GM19023 (cell line): Measurements from ENCODE around the gene CFAP99.
A peak's percentile ranks its signal among the peaks of the same experiment; 100 is the strongest.

Source experiments
- ATAC-seq: cut with Tn5 transposase; IDR thresholded peaks from one replicate; pipeline ENCODE4 v1.9.1; 2021; ENCODE audit warnings: mild to moderate bottlenecking, moderate library complexity; ENCODE audit not compliant: unreplicated experiment

Gene CFAP99

GRCh38 chr4:2409381-2409783 lies 9.4 kb upstream of the CFAP99 start:
- ATAC-seq, result no peak

DNA sequence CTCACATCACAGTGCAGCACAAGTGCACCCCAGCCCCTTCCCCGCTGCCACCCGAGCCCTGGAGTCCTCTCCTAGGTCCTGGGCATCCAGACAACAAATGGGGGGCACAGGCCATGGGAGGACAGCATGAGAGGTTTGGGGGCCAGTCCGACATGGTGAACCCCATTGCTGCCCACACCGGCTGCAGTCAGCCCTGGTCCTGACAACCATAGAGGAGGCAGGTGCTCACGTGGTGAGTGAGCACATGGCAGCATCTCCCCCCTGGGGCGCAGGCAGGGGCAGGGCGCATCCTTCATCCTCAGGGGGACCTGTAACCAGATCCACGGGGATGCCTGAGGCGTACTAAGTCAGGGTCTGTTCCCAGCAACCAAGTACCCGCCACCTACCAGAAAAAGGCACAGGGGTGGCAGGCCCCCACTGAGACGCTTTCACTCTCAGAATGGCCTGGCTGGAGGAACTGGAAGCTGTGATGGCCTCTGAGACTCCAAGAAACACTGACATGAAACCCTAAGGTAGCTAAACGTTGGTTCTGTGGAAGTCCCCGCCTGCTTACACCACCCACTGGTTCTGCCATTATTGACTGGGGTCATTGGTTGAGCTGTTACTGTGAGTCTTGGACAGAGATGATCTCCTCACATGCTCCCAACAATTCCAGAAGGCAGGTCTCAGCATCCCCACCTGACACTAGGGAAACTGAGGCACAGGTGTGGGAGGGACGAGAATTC lies 6.8 kb upstream of the CFAP99 start:
- ATAC-seq, result no peak

GRCh38 chr4:2412534-2412884 lies 6.2 kb upstream of the CFAP99 start:
- peak; percentile 44 for ATAC-seq

DNA sequence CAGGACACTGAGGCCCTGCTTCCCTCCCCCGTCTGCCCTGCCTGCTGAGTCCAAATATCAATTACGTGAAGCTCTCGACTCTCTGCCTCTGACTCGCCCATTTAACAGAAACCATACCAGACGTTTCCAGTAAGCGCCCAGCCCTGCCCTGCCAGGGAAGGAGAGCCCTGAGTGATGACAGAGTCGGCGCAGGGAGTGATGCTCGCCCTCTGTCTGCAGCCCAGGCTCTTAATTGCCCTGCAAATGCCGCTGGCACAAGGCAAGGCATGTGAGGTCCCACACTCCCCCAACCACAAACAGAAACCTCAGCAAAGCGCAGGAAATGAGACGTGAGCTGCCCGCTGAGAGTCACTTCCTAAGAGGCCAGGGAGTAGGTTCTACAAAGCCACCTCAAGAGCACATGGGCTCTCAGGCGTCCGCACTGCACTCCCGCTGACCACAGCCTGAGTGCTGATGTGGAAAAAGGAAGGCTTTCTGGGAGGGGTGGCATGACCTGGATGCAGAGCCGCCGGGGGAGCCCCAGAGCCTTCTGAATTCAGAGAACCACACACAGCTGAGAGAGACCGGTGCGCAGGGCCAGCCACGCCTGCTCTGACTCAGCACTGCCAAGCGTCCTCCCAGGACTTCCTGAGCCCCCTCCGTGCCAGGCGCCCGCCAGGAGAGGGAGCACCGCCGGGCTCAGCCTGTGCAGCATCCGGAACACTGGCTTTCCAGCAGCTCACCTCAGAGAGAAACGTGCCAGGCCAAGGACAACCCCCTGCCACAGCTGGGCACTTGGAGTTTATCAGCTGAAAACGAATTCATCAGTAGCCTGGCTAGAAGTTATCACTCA lies 5.7 kb upstream of the CFAP99 start:
- peak; percentile 55 for ATAC-seq

DNA sequence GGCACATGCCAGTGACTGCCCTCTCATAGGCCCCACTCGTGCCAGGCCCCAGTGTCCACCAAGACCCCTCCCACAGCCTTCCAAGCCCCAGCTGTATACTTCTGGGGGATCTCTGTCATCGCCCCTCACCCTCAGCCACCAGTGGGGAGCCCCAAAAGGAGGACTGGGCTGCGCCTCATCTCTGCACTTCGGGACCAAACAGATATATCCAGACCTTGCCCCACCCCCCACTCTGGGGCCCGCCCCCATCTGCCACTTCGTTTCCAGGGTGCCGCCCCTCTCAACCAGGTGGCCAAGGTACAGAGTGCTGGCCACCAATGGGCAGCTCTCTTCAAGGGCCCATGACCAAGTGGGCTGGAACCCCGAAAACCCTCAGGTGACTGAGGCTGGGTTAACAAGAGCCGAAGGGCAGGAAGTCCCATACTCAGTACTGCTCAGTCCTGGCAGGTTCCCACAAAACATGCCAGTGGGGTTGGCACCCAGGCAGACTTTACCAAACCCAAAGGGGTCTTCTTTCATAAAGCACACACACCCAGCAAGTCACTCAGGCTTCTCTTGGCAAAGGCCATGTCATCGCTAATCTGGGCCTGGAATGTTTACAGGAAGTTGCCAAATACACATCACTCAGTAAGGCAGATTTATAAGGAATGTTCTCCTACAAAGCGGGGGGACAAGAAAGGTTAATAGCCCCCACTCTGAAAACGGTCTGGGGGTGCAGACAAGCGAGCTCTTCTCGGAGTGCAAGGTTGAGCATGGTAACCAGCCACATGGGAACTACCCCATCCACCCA lies 4.7 kb upstream of the CFAP99 start:
- ATAC-seq, result no peak

GRCh38 chr4:2415213-2415612 lies 3.5 kb upstream of the CFAP99 start:
- ATAC-seq, result no peak

DNA sequence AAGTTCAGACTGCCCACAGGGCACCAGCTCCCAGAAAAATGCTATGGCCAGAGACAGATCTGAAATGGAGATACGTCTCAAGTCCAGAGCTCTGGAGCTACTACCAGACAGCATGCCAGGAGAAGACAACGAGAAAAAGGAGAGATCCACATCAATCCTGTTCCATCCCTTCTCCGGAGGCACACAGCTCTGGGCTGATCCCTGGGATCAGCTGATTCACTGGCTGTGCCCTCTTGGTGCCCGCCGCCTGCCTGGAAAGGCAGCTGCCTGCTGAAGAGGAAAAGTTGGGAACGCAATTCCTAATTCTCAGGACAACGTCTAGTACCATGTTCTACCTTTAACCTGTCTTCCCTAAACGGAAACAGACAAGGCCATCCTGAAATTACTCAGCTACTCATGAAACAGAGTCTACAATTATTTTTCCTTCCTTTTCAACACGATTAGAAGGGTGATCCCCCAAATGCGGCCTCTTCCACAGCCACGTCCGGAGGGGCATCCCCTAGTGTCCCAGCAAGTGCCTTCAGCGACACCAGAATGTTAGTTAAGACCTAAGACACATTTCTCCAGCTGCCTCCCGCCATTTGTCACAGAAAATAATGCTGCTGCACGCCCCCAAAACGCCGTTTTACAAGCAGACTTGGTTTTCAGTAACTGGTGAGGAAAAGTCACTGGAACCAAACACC lies 2.7 kb upstream of the CFAP99 start:
- ATAC-seq, result no peak

- ATAC-seq, result no peak
Observed at GRCh38 chr4:2416564-2417225, 2.1 kb upstream of the CFAP99 start.

GRCh38 chr4:2417226-2417764 lies 1.5 kb upstream of the CFAP99 start:
- ATAC-seq, result no peak

- ATAC-seq, result peak; percentile 13
Observed at GRCh38 chr4:2417765-2418649, 748 bp upstream of the CFAP99 start, which contains the start of gene ZFYVE28. ZFYVE28 (minus strand) TSS chr4:2418645; CDS start chr4:2418323, 322 bp downstream.

- ATAC-seq, result no peak
Observed at GRCh38 chr4:2419814-2420213, 1.1 kb downstream of the CFAP99 start.

GRCh38 chr4:2421928-2422327 lies 3.2 kb downstream of the CFAP99 start:
- no peak for ATAC-seq

GRCh38 chr4:2423066-2423465 lies 4.3 kb downstream of the CFAP99 start:
- ATAC-seq, result no peak

DNA sequence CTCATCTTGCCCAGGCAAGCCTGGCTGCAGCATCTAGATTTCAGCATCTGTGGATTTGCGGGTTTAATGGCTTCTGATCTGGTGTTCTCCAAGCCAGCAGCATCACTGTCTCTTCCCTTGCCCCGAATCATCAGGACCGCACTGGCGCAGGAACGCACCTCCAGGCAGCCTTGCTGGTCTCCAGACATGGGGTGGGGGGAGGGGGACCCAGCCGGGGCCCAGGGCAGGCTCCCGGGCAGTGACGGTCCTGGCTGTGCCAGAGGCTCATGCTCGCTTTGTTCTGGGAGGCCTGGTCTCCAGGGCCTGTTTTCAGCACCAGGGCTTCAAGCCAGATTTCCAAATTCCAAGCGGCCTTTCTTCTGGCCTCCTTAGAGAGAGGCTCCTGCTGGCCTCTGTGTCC lies 4.9 kb downstream of the CFAP99 start:
- ATAC-seq, result no peak

DNA sequence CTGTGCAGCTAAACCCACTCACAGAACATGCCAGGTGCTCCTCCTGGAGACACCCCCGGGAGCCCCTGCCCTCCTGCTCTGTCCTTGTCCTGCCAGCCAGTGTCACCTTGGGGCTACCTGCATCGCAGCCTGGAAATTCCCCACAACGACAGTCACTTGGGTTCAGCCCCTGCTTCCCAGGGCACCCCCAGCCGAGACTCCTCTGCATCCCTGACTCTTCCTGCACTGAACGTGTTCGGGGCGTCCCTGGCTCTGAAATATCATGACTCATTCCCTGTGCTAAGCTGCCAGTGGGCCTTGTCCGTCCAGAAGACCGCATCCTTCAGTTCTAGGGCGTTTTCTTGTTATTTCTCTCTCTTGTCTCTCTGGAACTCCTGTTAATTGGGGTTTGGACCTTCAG lies 5.8 kb downstream of the CFAP99 start:
- ATAC-seq, result no peak

- no peak for ATAC-seq
Observed at GRCh38 chr4:2425386-2426068, 6.8 kb downstream of the CFAP99 start.

- no peak for ATAC-seq
Observed at GRCh38 chr4:2426069-2426397, 7.3 kb downstream of the CFAP99 start.

- no peak for ATAC-seq
Observed at GRCh38 chr4:2426711-2427275, 8.0 kb downstream of the CFAP99 start.
